Subcutaneous abdominal adipose tissue (tissue), 5 donors: Measurements from ENCODE around the gene ADPRH.
A peak's percentile ranks its signal among the peaks of the same experiment; 100 is the strongest.
"Not testable (repeated sequence)": the region's sequence is repeated elsewhere in the genome, so short reads cannot be mapped to it uniquely, and the experiment has no call there.

Experiments used
- H3K27ac ChIP-seq: one replicate; pipeline ENCODE4 v1.7.0; 2013; ENCODE audit warnings: low read depth, mild to moderate bottlenecking, inconsistent platforms, low read length, moderate library complexity
- H3K27me3 ChIP-seq, 5 donors: one replicate each; pipeline ENCODE4 v1.7.0; 2013; ENCODE audit warnings: low read length in 5 of 5, inconsistent platforms in 1 of 5; ENCODE audit not compliant: control insufficient read depth in 5 of 5, insufficient read depth in 4 of 5
- H3K36me3 ChIP-seq, 5 donors: one replicate each; pipeline ENCODE4 v1.7.0; 2013; ENCODE audit warnings: low read length in 5 of 5; ENCODE audit not compliant: control insufficient read depth in 5 of 5, insufficient read depth in 5 of 5
- H3K4me1 ChIP-seq, 5 donors: one replicate each; pipeline ENCODE4 v1.7.0; 2013; ENCODE audit warnings: low read length in 5 of 5, mild to moderate bottlenecking in 3 of 5, moderate library complexity in 1 of 5; ENCODE audit not compliant: control insufficient read depth in 5 of 5, insufficient read depth in 5 of 5
- H3K4me3 ChIP-seq, 5 donors: one replicate each; pipeline ENCODE4 v1.7.0; 2013; ENCODE audit warnings: low read length in 5 of 5, low read depth in 1 of 5
- H3K9ac ChIP-seq, 5 donors: one replicate each; pipeline ENCODE4 v1.7.0; 2013; ENCODE audit warnings: low read length in 5 of 5, mild to moderate bottlenecking in 4 of 5, moderate library complexity in 3 of 5
- H3K9me3 ChIP-seq, 5 donors: one replicate each; pipeline ENCODE4 v1.7.0; 2013; ENCODE audit warnings: low read length in 5 of 5; ENCODE audit not compliant: control insufficient read depth in 5 of 5
- donor health status: healthy.
- donor health status: healthy.
- donor health status: healthy.
- donor health status: healthy.
- donor health status: healthy.

Gene ADPRH

DNA sequence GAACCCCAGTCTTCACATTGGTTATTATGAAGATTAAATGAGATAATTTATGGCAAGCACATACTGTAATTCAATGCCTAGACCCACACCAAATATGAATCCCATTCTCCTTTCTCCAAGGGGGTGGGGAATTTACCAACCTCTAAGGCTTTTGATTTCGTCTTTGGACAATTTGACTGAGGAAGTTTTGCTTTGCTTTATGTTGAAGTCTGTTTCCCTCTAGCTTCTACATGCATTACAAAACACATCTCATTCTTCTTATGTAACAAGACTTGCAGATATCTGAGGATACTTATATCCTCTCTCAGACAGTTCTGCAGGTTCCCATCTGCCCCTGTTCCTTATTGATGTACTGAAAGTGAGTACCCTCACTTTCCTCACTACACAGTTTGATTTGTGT lies 32.1 kb upstream of the ADPRH start:
- Histone ChIP-seq H3K27me3 (no peaks in the 10 kb centered on the region), H3K9ac (no peak overlapping the region), H3K9me3 (no peaks in the 10 kb centered on the region), H3K36me3 (no peaks in the 10 kb centered on the region), H3K4me3 (no peak overlapping the region), H3K27ac (no peak overlapping the region), H3K4me1 (no peaks in the 10 kb centered on the region)

DNA sequence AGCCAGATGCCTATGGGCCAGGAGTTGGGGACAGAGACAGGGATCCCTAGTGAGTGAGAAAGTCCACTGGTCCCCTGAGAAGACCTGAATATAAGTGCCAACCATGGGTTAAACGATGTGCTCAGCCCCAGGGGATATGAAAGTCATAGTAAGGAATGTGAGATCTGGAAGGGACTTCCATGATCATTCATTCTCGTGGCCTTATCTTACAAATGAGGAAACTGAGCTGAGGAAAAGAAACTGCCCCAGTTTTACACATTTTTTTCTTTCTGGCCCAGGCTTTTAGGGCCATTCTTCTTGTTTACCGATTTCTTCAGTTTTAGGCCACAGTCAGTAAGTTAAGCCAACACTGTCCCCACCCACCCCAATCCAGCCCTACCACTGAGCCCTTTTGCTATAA lies 31.0 kb upstream of the ADPRH start:
- no peak overlapping the region for H3K27ac ChIP-seq
- H3K4me1 ChIP-seq = no peaks in the 10 kb centered on the region
- H3K9ac ChIP-seq = no peak overlapping the region
- no peaks in the 10 kb centered on the region for H3K36me3 ChIP-seq
- H3K9me3 ChIP-seq = no peaks in the 10 kb centered on the region
- no peak overlapping the region for H3K4me3 ChIP-seq
- H3K27me3 ChIP-seq = no peaks in the 10 kb centered on the region

DNA sequence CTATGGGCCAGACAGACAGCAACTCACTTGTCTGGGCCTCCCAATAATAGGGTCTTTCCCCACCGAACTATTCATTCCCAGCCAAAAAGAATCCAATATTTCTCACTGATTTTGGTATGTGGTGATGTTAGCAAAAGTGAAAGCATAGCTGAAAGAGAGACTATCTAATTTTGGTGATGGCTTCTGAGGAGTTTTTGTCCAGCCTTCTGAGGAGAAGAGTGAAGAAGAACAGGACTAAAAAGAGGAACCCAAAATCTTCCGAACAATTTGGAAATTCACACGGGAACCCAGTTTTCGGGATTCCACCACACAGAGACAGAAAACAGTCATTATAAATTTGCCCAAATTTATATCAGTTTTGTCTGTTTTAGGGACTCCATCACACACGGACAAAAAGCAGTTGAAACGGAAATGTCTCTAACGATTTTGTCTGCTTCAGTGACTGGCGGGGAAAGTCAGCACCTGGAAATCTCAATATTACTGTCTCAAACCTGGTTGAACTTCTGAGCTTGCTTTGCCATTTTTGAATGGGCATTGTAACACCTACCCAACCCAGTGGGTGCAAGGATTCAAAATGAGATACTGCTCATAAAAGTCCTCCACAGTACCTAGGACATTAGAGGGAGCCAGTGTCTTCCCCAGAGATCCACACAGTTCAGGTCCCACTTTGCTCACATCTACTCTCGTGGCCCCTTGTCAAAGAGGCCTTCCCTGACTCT lies 28.9 kb upstream of the ADPRH start:
- Histone ChIP-seq H3K27ac (no peak overlapping the region), H3K36me3 (no peaks in the 10 kb centered on the region), H3K9ac (no peak overlapping the region), H3K27me3 (no peaks in the 10 kb centered on the region), H3K4me1 (peaks cover 0 to 1% (median 0%) of the 10 kb centered on the region in 5 donors), H3K4me3 (no peak overlapping the region), H3K9me3 (no peaks in the 10 kb centered on the region)

DNA sequence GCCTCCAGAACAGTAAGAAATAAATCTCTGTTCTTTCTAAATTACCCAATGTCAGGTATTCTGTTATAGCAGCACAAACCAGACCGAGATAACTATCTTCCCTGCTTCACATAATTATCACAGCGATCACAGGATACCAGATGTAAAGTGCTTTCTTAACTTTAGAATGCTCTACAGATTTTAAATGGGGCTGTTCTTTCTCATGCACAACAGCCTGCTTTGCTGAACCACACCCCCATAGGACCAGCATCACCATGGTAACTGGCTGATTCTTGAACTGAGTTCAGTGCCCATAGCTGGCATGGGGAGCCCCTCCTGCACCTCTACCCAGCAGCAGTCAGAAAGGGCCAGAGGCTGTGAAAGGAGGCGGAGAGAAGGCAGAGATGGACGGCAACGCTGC lies 27.7 kb upstream of the ADPRH start:
- H3K4me3 ChIP-seq = no peak overlapping the region
- H3K27ac ChIP-seq = no peak overlapping the region

DNA sequence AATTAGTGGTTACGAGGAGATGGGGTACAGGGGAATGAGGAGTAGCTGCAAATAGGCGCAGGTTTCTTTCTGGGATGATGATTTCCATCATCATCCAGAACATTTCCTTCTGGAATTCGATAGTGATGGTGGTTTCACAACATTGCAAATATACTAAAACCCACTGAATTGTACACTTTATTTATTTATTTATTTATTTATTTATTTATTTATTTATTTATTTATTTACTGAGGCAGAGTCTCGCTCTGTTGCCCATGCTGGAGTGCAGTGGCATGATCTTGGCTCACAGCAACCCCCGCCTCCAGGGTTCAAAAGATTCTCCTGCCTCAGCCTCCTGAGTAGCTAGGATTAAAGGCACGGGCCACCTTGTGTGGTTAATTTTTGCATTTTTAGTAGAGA lies 26.4 kb upstream of the ADPRH start:
- H3K4me1 ChIP-seq, H3K27ac ChIP-seq, H3K9me3 ChIP-seq, H3K4me3 ChIP-seq, H3K27me3 ChIP-seq, H3K9ac ChIP-seq, H3K36me3 ChIP-seq: not testable (repeated sequence)

More for the DNA sequence above, 27.7 kb upstream of the ADPRH start:
- Histone ChIP-seq H3K9me3 (no peaks in the 10 kb centered on the region), H3K36me3 (no peaks in the 10 kb centered on the region), H3K27me3 (no peaks in the 10 kb centered on the region), H3K9ac (no peak overlapping the region), H3K4me1 (peaks cover 0 to 8% (median 2%) of the 10 kb centered on the region in 5 donors)

DNA sequence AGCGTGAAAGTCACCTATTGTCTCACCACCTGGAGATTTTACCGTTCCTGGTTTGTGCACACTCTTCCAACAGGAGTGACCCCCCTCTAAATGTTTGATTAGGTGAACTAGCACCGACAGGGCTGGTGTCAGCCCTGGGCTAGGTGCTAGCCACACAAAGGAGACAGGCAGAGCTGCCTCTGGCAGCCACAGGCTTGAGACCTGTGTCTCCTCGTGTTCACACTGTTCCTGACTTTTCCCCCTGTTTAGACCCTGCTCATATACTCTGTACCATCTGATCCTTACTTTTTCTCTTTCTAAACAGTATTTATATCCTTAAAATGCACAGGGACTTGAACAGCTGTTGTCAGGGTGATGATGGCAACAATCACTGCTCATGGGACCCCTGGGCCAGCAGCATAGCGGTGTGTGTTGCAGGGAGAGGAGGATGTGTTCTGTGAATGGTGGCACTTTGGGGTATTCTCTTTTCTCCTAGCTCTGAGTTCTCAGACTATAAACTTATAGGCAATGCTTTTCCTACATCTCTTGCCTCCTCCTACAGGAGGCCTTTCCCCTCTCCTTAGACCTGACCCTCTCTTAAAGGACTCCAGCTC lies 25.4 kb upstream of the ADPRH start:
- Histone ChIP-seq H3K9ac (peak overlapping the region in 1 of 5 donors; percentile 7), H3K9me3 (no peaks in the 10 kb centered on the region), H3K36me3 (no peaks in the 10 kb centered on the region), H3K27ac (no peak overlapping the region), H3K4me1 (peaks cover 0 to 8% (median 2%) of the 10 kb centered on the region in 5 donors), H3K4me3 (no peak overlapping the region), H3K27me3 (no peaks in the 10 kb centered on the region)

DNA sequence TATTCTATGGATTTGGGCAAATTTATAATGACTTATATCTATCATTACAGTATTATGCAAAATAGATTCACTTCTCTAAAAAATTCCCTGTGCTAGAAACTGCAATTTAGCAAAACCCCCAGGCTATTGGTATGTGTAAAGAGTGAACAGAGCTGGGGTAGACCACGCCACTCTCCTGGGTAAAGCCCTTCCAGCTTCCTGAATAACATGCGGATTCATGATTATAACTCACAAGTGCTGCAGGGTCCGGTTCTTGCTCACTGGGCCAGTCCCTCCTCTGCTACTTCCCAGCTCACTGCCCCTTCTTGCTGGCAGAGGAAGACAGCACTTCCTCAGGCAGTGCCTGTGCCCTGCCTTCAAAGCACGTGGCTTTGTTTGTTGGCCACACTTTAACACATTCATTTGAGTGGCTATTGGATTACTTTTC lies 24.0 kb upstream of the ADPRH start:
- H3K9ac ChIP-seq = no peak overlapping the region
- no peaks in the 10 kb centered on the region for H3K27me3 ChIP-seq
- no peak overlapping the region for H3K4me3 ChIP-seq
- no peaks in the 10 kb centered on the region for H3K9me3 ChIP-seq
- H3K36me3 ChIP-seq = no peaks in the 10 kb centered on the region
- H3K4me1 ChIP-seq = peaks cover 0 to 15% (median 2%) of the 10 kb centered on the region in 5 donors
- H3K27ac ChIP-seq = no peak overlapping the region

DNA sequence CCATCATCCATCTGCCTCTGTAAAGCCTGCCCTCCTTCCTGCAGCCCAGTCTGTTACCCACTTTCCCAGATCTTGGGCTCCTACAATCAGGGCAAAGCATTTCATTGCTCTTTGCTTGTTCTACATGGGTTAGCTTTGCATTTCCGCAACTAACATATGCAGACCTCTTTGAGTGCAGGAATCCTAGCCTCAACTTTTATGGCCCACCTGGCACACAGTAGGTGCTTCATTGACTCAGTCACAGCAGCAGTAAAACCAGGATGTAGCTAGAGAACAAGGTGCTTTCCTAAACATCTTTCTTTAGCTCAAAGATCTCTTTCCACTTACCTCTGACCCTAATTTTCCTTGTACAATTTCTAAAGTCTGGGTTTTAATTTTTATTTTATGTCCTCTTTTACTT lies 23.4 kb upstream of the ADPRH start:
- H3K27ac ChIP-seq = no peak overlapping the region
- H3K36me3 ChIP-seq = no peaks in the 10 kb centered on the region
- H3K4me3 ChIP-seq = no peak overlapping the region
- H3K4me1 ChIP-seq = peaks cover 0 to 15% (median 2%) of the 10 kb centered on the region in 5 donors
- H3K27me3 ChIP-seq = no peaks in the 10 kb centered on the region
- H3K9ac ChIP-seq = no peak overlapping the region
- H3K9me3 ChIP-seq = no peaks in the 10 kb centered on the region

DNA sequence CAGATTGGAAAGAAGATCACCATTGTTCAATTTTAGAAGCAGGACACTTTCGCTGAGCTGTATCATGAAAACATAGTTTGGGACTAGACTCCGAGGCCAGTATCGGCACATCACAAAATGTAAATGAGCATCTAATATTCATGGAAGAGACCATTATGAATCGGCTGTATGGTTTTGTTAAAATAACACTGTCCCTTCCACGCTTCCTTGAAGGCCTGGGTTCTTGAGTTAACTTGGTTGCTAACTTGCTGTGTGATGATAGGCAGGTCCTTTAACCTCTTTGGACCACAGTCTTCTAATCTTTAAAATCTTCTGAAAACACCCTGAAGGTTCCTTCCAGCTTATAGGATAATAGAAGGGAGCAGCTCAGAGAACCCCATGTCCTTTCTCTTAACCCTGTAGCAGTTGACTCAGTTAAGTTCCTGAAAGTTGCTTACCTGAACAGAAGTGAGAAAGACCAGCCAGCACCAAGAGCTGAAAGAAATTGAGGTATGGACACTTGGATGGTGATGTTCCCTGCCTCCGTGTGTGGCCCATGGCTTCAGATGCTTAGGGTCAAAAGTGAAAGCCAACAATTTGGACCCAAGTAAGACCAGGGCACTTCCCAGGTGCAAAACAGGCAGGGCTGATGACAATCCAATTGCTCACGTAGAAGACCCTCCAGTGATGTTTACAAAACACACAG lies 22.0 kb upstream of the ADPRH start:
- Histone ChIP-seq H3K4me3 (no peak overlapping the region), H3K4me1 (peaks cover 0 to 16% (median 2%) of the 10 kb centered on the region in 5 donors), H3K27me3 (no peaks in the 10 kb centered on the region), H3K27ac (no peak overlapping the region), H3K36me3 (no peaks in the 10 kb centered on the region), H3K9me3 (no peaks in the 10 kb centered on the region), H3K9ac (no peak overlapping the region)

DNA sequence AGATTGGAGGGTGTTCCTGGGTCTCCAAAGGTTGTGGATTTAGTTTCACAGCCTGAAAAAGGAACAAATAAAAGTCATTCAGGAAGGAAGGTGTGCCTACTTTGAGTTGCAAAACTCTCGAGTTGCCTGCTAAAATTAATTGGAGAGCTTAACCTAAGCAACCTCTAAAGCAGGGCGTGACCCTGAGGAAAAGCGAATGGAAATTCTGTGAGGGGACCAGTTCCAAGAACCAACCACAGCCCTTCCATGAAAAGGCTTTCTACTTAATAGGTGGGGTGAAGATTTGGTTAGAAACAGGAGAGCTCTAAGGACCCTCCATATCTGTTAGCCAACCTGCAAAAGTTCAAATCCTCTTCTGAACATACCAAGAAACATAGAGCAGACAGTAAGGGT lies 21.4 kb upstream of the ADPRH start:
- H3K4me1 ChIP-seq = peaks cover 0 to 19% (median 2%) of the 10 kb centered on the region in 5 donors
- H3K9me3 ChIP-seq = no peaks in the 10 kb centered on the region
- H3K9ac ChIP-seq = no peak overlapping the region
- H3K4me3 ChIP-seq = no peak overlapping the region
- no peaks in the 10 kb centered on the region for H3K36me3 ChIP-seq
- H3K27me3 ChIP-seq = no peaks in the 10 kb centered on the region
- no peak overlapping the region for H3K27ac ChIP-seq
